Tibial artery (tissue), 4 donors: Measurements from ENCODE around the gene TRAPPC8.
"Not testable (repeated sequence)": the region's sequence is repeated elsewhere in the genome, so short reads cannot be mapped to it uniquely, and the experiment has no call there.

Source experiments
- DNase-seq, 2 donors: peaks; one replicate each; pipeline ENCODE4 v3.0.0-alpha.2; 2019
- H3K27ac ChIP-seq, 2 donors: fragments of 200-600 bp; sonication (generic) in 1 of 2; 1 replicate in 1 of 2; 2 replicates in 1 of 2; pipeline ENCODE4 v1.5.1; 2018 to 2019; ENCODE audit warnings: mild to moderate bottlenecking in 1 of 2
- H3K27me3 ChIP-seq, 2 donors: fragments of 200-600 bp; sonication (generic) in 1 of 2; one replicate each; pipeline versions ENCODE4 v1.5.1 to v1.6.0; 2016 to 2019
- H3K36me3 ChIP-seq, 3 donors: fragments of 200-600 bp; sonication (generic) in 2 of 3; one replicate each; pipeline ENCODE4 v1.5.1; 2016 to 2019; ENCODE audit warnings: mild to moderate bottlenecking in 2 of 3
- H3K4me1 ChIP-seq, 4 donors: fragments of 200-600 bp; sonication (generic) in 2 of 4; 1 replicate in 3 of 4; 2 replicates in 1 of 4; pipeline ENCODE4 v1.5.1; 2016 to 2019
- H3K4me3 ChIP-seq, 2 donors: fragments of 200-600 bp; sonication (generic) in 1 of 2; 1 replicate in 1 of 2; 2 replicates in 1 of 2; pipeline ENCODE4 v1.5.1; 2018 to 2019; ENCODE audit warnings: mild to moderate bottlenecking in 2 of 2
- H3K9me3 ChIP-seq, 3 donors: fragments of 200-600 bp; sonication (generic) in 1 of 3; one replicate each; pipeline ENCODE4 v1.5.1; 2016 to 2019
- CTCF ChIP-seq, 2 experiments: fragments of 200-600 bp in 1 of 2; fragments of 450-650 bp in 1 of 2; IDR thresholded peaks; one replicate each; pipeline ENCODE4 v1.5.1; 2017 to 2019; ENCODE audit warnings: antibody characterized with exemption in 2 of 2, mild to moderate bottlenecking in 1 of 2, moderate library complexity in 1 of 2
- intact Hi-C: fragments of 100-400 bp; cut with DNase I; formaldehyde crosslinking; loops from one replicate; pipeline ENCODE4 v1.15.0; 2023; ENCODE audit warnings: low total_unique reads

Gene TRAPPC8

GRCh38 chr18:31929273-31929672 is 13.7 kb downstream of the TRAPPC8 start:
- Histone ChIP-seq H3K4me3 (no peak overlapping the region), H3K36me3 (peaks cover 28 to 49% (median 29%) of the 10 kb centered on the region in 3 donors), H3K9me3 (no peaks in the 10 kb centered on the region), H3K27me3 (no peaks in the 10 kb centered on the region), H3K4me1 (peaks cover 0 to 22% (median 0%) of the 10 kb centered on the region in 4 donors), H3K27ac (no peak overlapping the region)
- DNase-seq = no peak
- intact Hi-C loops = no loop called here
- no peak for TF ChIP-seq CTCF (IDR thresholded peaks at IDR 0.05)

GRCh38 chr18:31926988-31927387 is 15.9 kb downstream of the TRAPPC8 start:
- H3K4me3 ChIP-seq, intact Hi-C loops, DNase-seq, H3K27me3 ChIP-seq, H3K27ac ChIP-seq, H3K9me3 ChIP-seq: not testable (repeated sequence)
- H3K36me3 ChIP-seq = peaks cover 28 to 64% (median 32%) of the 10 kb centered on the region in 3 donors
- peaks cover 0 to 20% (median 0%) of the 10 kb centered on the region in 4 donors for H3K4me1 ChIP-seq

- H3K4me3 ChIP-seq = no peak overlapping the region
- no peak overlapping the region for H3K27ac ChIP-seq
- no peaks in the 10 kb centered on the region for H3K4me1 ChIP-seq
- DNase-seq = no peak
- H3K36me3 ChIP-seq = peaks cover 7 to 26% (median 20%) of the 10 kb centered on the region in 3 donors
- intact Hi-C loops = no loop called here
- no peaks in the 10 kb centered on the region for H3K9me3 ChIP-seq
- no peak for TF ChIP-seq CTCF (IDR thresholded peaks at IDR 0.05)
- H3K27me3 ChIP-seq = no peaks in the 10 kb centered on the region
Observed at GRCh38 chr18:31920277-31920676, 22.7 kb downstream of the TRAPPC8 start.

GRCh38 chr18:31919366-31919765 is 23.6 kb downstream of the TRAPPC8 start:
- H3K4me1 ChIP-seq, intact Hi-C loops, H3K4me3 ChIP-seq, H3K27ac ChIP-seq, H3K9me3 ChIP-seq, H3K27me3 ChIP-seq, DNase-seq: not testable (repeated sequence)
- H3K36me3 ChIP-seq = peaks cover 10 to 29% (median 20%) of the 10 kb centered on the region in 3 donors

- Histone ChIP-seq H3K36me3 (peaks cover 10 to 26% (median 18%) of the 10 kb centered on the region in 3 donors), H3K9me3 (no peaks in the 10 kb centered on the region), H3K4me3 (no peak overlapping the region), H3K27me3 (no peaks in the 10 kb centered on the region), H3K27ac (no peak overlapping the region), H3K4me1 (no peaks in the 10 kb centered on the region)
- intact Hi-C loops = no loop called here
- DNase-seq = no peak
- no peak for TF ChIP-seq CTCF (IDR thresholded peaks at IDR 0.05)
Observed at GRCh38 chr18:31918733-31919132, 24.2 kb downstream of the TRAPPC8 start.

GRCh38 chr18:31901063-31901462 is 41.9 kb downstream of the TRAPPC8 start:
- peaks cover 62 to 72% (median 62%) of the 10 kb centered on the region in 3 donors for H3K36me3 ChIP-seq

GRCh38 chr18:31899771-31900170 is 43.2 kb downstream of the TRAPPC8 start:
- intact Hi-C loops, H3K27ac ChIP-seq, H3K4me3 ChIP-seq, DNase-seq, H3K9me3 ChIP-seq, H3K4me1 ChIP-seq, H3K27me3 ChIP-seq: not testable (repeated sequence)
- H3K36me3 ChIP-seq = peaks cover 51 to 77% (median 60%) of the 10 kb centered on the region in 3 donors

More at GRCh38 chr18:31901063-31901462, 41.9 kb downstream of the TRAPPC8 start:
- no peak for DNase-seq
- no peak for TF ChIP-seq CTCF (IDR thresholded peaks at IDR 0.05)
- intact Hi-C loops = no loop called here
- Histone ChIP-seq H3K4me3 (no peak overlapping the region), H3K4me1 (peaks cover 0 to 5% (median 0%) of the 10 kb centered on the region in 4 donors), H3K27me3 (no peaks in the 10 kb centered on the region), H3K27ac (no peak overlapping the region), H3K9me3 (no peaks in the 10 kb centered on the region)
